Cortex of kidney (tissue), 1 donor: ENCODE data around the gene MSANTD1.

ENCODE experiments used
- DNase-seq: peaks from one replicate; lab custom pipeline; 2025; lab: John Stamatoyannopoulos, UW

Gene MSANTD1

DNA sequence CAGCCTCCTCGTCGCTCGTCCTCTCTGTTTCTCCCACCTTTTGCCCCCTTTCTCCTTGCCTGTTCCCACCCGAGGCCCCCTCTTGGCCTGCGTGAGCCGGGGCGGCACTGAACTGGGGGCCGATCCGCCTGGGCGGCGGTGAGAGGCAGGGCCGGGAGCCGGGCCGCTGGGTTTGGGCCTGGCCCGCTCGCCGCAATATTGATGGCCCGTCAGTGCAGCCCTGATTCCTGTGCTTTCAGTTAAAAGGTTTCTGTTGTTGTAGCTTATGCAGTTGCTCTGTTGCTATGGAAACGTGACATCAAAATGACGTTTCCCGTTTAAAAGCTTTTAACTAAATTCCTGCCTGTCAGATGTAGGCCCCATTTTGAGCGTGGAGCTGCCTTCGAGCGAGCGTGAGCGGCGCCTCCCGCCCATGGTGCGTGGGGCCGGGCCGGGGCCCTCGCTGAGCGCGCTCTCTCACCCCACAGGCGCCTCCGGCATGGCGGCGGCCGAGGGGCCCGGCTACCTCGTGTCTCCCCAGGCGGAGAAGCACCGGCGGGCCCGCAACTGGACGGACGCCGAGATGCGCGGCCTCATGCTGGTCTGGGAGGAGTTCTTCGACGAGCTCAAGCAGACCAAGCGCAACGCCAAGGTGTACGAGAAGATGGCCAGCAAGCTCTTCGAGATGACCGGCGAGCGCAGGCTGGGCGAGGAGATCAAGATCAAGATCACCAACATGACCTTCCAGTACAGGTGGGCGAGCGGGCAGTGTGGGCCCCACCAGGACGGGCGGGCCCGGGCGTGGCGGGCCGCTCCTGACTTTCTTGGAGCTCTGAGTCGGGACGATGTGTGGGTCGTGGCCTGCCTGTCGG, at the start of gene MSANTD1:
Gene MSANTD1 (plus strand): TSS at position 349 of the 851 bp plus-strand sequence. CDS start 64 bp downstream, at position 413.
- no peak for DNase-seq

DNA sequence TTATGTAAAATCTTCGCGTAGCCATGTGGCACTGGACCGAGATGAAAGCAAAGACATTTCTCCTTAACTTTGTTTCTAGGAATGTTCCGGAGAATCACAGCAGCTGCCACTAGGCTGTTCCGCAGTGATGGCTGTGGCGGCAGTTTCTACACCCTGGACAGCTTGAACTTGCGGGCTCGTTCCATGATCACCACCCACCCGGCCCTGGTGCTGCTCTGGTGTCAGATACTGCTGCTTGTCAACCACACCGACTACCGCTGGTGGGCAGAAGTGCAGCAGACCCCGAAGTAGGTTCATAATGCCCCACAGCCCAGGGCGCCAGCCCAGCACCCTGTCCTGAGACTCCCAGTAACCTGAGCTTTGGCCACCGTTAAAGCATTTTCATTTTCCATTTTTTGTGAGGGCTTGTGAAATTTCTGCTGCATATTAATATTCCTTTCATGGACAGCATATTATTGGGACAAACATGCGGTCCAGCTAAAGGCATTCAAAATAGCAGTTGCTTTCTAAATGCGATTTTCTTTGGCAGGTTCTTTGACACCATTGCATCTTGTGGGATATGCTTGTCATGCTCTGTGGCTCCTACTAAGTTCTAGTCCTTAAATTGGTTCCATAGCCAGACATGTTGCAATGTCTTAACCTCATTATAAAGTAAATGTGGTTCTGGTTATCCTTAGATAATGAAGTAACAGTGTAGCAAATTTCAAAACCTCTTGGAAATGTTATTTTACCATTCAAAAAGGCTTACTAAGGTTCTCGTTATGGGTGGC, 49.1 kb upstream of the MSANTD1 start:
- DNase-seq, result no peak

DNA sequence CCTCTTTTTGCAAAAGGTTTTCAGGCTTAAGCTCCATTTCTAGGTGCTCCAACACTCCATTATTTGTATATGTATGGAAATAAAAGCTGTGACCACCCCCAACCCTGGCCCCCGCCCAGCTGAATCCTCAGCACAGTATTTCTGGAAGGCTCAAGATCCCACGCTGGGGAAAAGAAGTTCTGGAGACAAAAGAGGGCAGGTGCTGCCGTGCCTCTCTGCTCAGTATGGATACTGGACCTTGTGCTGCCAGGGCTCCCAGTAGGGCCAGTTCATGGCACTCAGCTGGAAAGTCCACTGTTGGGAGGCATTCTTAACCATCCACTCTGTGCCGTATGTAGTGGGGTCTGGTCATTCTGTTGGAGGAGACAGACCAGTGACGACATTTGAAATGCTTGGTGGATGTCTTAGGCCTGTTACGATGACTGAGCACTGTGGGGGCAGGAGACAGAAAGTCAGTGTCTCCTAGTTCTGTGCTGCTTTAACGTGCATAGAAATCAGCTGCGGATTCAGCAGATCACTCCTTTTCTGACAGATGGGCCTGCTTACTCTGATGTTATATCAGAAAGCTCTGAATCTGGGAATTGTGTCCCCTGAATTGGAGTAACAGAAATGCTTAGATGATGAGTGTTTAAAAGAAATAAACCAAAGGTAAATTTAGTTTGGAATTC, 48.4 kb upstream of the MSANTD1 start:
- no peak for DNase-seq

DNA sequence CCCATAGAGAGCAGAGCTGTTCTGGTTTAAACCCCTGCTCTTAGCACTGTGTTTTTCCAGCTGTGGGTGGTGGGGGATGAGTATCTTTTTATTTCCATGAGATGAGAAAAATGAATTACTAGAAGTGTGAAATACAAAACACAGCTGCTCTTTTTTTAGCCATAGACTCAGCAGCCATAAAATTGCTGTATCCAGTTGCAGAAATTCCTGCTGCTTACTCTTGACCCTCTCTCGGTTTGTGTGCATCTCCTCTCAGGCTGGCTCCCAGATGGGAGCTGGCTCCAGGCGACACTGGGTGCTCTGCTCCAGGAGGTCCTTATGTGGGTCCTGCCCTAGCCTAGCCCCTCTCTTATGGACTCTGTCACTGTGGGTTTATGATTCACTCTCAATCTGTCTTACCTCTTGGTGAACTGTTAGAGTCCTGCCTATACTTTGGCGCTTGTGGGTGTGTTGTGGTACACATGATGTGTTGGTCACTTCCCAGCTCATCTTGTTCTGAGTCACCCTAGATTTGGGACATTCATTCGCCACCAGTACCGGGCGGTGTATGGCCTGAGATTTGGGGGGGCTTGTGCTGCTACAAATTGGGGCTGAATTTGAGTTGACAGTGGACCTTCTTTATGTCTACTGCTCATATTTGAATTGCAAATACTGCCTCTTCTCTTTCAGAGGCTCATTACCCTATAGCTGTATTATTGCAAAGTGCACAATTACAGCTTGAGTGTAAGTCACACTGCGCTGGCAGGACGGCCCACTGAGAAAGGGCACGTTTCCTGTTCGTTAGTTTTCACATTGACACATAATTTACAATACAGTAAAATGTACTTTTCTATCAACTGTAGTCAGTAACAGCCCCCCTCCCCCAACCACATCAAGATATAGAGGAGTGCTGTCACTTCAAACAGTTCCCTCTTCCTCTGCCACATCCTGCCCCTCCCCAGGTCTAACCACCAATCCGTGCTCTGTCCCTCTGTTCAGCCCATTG, 46.9 kb upstream of the MSANTD1 start:
- no peak for DNase-seq

DNA sequence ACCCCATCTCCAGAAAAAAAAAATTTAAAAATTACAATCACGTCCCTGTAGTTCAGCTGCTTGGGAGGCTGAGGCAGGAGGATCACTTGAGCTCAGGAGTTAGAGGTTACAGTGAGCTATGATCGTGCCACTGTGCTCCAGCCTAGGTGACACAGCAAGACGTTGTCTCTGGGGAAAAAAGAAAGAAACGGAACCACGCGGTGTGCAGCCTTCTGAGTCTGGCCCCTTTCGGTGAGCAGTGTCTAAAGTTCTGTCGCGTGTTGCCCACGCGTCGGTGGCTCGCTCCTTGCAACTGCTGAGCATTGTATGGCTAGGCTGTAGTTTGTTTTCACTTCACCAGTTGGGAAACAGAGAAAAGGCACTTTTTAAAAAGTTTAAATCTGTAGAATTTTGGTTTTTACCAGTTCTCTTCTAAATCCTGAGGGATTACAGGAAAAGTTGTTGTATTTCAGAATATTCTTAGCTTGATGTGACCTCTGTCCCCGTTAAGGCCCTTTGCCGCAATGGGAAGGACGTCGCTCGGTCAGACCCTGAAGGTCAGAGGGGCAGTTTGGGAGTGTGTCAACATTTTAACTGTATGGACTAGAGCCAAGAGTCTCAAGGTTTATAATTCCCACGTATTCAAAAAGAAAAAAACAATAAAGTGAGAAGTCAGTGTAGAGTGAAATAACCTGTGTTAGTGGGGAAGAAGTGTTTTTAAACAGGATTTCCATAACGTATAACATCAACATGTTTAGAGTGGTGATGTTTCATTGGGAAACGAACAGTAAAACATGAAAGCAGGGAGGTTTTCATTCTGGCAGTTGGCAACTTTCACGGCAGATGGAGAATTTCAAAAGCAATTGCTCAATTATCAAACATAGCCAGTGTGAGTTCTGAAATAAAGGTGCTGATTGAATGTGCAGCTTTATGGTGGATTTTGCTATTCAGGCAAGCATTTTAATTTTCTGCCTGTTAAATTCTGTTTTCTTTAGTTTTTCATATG, 45.8 kb upstream of the MSANTD1 start:
- DNase-seq, result no peak

DNA sequence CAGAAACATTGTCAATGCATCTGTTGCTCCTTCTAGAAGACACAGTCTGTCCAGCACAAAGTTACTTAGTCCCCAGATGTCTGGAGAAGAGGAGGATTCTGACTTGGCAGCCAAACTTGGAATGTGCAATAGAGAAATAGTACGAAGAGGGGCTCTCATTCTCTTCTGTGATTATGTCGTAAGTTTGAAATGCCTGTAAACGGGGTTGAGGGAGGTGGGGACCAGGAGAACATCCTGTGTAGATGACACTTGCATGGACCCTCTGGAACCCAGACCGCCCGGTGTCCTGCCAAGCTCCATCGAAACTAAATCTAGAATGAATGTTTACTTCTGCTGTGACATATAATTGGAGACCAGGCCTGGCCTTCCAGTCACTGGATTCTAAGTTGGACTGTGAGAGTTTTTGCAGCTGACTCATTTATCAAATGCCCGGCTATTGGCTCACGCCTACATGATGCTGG, 45.0 kb upstream of the MSANTD1 start:
- no peak for DNase-seq

DNA sequence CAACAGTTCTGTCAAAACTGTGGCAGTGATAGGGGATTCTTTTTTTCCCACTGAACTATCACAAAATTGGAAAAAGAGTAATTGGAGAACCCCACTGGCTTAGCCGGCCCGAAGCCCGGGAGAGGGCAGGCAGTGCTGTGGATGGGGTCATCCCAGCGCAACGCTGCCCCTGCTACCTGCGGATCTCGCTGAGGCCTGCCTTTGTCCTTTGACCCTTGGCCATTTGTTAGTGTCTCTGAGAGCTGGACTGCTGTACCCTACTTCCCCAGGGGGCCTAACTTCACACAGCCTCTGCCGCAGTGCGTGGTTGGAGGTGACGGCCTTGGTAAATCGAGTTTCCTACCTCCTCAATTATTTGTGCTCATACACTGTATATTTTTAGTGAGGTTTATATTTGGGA, 43.0 kb upstream of the MSANTD1 start:
- DNase-seq, result no peak

DNA sequence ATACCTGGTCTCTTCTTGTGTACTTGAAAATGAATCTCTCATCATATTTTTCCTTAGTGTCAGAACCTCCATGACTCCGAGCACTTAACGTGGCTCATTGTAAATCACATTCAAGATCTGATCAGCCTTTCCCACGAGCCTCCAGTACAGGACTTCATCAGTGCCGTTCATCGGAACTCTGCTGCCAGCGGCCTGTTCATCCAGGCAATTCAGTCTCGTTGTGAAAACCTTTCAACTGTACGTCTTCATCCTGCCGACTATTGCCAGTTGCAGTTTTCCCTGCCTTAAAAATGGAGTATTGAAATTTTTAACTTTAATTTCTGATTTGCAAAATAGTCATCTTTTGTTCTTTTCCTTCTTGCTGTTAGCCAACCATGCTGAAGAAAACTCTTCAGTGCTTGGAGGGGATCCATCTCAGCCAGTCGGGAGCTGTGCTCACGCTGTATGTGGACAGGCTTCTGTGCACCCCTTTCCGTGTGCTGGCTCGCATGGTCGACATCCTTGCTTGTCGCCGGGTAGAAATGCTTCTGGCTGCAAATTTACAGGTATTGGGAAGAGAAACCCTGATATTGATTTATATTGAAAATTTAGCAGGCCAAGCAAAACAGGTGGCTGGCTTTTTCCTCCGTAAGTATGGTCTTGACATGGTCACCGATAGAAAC, 42.4 kb upstream of the MSANTD1 start:
- no peak for DNase-seq

DNA sequence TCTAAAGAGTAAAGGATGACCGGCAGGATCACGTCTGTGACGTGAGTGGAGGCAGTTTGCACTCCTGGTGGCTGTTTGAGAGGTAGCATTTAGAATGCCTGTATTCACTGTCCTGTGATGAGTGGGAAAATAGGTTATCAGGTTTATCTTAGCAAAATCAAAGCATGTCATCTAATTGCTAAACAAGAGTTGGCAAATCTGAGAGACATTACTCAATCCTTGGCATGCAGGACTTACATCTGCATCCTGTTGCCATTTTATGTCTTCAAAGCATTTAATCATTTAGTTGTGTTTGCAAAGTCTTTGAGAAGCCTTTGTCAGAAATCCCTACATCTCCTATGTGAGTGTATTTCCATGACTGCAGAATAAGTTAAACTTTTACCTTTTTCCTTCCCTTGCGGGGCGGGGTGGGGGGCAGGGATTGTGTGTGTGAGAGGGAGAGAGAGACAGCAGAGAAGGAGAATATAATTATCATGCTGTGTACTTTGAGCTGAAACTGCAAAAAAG, 41.4 kb upstream of the MSANTD1 start:
- no peak for DNase-seq

DNA sequence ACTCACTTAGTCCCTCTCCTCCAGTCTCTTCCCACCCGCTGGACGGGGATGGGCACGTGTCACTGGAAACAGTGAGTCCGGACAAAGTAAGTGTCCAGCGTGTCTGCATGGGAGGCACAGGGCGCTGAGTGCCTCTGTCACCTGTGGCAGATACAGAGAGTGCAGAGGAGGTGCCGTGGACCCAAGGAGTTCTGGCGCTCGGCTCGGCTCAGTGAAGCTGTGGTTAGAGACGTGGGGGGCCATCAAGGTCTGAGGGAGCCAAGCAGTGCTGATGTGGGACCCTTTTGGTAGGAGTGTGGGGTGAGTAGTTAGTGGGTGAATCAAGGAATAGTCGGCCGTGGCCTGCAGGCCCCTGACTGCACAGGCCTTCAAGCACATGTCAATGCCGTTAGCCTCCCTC, 40.1 kb upstream of the MSANTD1 start:
- no peak for DNase-seq

DNA sequence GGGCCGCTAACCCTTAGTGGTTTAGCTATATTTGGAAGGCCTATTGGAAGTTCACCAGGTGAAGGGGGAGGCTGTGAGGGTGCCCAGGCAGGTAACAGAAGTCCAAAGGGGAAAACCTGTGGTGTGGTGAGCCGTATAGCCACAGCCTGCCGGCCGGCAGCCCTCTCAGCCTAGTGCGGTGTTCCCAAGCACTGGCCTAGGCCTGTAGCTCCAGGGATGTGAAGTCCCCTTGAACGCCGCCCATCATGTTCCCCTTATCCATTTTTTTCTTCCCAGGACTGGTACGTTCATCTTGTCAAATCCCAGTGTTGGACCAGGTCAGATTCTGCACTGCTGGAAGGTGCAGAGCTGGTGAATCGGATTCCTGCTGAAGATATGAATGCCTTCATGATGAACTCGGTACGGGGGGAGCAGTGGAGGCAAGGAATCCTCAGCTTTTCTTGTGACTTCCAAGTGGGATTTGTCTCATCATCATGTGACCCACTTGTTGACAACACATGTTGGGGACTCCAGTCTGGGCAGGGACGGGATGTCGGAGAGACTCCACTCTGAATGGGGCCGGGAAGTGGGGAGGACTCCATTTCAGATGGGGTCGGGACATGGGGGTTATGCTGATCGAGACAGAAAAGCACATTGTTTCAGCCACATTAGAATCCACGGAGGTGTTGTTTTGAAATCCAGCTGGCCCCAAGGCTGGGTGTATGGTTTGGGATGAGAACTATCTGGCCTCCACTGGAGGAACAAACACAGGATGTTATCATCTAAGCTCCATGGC, 39.2 kb upstream of the MSANTD1 start:
- DNase-seq, result no peak

DNA sequence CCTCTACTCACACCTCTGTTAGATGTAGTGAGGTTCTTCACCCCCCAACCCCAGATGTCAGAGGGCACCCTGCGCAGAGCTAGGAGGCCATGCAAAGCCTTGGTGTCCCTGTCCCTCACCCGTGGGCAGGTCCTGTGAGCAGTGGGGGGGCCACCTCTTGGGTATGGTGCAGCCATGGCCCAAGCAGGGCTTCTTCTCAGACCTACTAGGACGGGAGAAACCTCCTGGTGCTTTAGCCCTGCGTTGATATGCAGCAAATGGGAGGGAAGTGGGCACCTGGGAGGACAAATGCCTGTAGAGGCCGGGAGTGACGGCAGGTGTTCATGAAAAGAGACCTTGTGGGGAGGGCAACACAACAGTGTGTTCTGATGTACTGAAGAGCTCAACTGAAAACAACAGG, 38.5 kb upstream of the MSANTD1 start:
- no peak for DNase-seq

DNA sequence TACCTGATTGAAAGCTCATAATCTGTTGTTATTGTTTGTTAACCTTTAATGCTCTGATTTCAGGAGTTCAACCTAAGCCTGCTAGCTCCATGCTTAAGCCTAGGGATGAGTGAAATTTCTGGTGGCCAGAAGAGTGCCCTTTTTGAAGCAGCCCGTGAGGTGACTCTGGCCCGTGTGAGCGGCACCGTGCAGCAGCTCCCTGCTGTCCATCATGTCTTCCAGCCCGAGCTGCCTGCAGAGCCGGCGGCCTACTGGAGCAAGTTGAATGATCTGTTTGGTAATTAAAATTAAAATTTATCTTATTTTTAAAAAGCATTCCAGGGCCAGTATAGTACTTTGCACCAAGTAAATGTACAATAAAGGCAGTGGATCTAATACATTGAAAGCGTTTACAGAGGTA, 37.1 kb upstream of the MSANTD1 start:
- no peak for DNase-seq

DNA sequence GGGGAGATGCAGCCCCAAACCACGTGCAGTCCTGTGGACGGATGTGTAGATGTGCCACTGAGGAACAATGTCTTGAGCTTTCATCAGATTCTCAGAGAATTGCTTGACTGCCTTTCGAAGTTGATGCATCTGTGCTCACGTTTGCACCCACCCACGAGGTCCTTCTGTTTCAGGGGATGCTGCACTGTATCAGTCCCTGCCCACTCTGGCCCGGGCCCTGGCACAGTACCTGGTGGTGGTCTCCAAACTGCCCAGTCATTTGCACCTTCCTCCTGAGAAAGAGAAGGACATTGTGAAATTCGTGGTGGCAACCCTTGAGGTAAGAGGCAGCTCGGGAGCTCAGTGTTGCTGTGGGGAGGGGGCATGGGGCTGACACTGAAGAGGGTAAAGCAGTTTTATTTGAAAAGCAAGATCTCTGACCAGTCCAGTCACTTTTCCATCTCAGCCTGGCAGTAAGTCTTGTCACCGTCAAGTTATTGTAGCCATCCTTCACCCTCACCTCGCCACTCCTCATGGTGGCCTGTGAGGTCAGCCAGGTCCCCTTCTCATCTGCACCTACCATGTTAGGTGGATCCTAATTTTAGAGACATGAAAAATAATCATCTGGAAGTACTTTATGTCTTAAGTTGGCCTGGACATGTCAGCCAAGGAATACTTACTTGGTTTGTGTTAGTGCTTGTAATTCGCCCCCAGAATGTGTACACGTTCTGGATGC, 36.4 kb upstream of the MSANTD1 start:
- DNase-seq, result no peak

DNA sequence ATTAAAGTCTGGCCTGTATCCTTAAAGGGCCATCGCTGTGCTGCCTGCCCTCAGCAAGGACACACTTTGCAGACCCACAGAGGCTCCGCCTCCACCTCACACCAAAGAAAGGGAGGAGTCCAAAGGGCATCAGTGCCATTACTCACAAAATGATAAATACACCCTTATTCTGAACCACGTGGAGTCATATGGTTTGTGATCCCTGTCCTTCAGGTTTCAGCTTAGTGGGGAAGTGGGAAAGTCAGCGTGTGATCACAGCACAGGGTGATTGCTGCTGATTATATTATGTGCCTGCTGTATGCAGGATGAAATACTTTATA, 35.9 kb upstream of the MSANTD1 start:
- no peak for DNase-seq

DNA sequence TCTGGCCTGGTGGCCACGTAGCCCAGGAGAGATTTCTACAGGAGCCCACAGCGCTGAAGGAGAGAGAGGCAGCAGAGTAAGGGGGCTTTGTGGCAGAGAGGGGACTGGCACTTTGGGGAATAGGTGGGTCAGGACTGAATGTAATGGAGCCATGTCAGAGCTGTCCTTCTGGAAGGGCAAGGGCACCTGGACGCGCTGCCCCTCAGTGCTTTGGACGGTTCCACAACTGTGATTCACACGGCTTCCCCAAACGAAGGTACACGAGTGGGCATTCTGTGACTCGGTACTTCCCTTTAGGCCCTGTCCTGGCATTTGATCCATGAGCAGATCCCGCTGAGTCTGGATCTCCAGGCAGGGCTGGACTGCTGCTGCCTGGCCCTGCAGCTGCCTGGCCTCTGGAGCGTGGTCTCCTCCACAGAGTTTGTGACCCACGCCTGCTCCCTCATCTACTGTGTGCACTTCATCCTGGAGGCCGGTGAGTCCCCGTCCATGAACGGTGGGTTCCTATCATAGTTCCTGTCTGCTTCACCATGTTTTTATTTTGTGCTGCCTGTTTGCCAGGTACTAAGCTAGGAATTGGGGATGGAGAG, 35.2 kb upstream of the MSANTD1 start:
- DNase-seq, result no peak

DNA sequence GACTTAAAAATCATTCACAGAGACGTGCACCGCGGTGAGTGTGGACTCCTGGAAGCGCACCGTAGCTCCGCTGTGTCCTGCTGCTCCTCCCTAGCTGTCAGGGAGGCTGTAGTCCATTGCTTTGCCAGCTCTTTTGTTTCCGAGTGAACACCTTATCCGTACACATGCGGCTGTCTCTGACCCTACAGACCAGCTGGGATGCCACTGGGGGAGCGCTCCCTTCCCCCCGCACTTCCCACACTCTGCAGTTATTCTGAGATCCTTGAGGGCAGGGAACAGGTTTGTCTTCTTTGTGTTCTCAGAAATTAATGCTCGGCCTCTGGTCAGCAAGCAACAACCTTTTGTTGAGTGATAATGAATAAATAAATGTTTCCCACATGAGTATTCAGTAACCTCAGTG, 33.7 kb upstream of the MSANTD1 start:
- DNase-seq, result no peak

DNA sequence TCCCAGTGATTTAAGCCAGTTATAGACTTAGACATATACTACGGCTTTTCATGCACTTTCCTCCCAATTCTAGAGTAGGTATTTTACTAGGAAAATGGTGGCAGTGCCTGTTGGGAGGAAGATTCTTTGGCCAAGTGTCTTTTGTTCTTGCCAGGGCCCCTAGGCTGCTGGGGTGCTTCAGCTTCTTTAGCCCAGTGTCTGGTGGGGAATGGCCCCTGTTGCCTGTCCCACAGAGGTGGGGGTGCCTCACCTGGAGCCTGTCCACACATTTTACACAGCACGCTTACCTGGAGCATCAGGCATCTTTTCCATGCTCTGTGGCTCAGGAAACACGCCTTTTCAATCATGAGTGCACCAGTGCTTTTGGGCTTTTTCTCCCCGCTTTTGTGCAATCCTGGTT, 33.2 kb upstream of the MSANTD1 start:
- DNase-seq, result no peak
